Kidney (tissue), 14 donors: ENCODE data around the gene WNT9B. TPM values are rescaled to one million over a fixed set of nuclear protein-coding genes. Genes with fewer than 3 reads are reported as not detected.
A peak's percentile ranks its signal among the peaks of the same experiment; 100 is the strongest.

ENCODE experiments used
- DNase-seq, 5 donors: peaks; one replicate each; pipeline ENCODE4 v3.0.0-alpha.2; 2013 to 2020
- FAIRE-seq: peaks from 2 replicates; lab custom pipeline; 2012; peaks lifted over from hg19 to GRCh38; lab: Jason Lieb, UNC
- H3K27ac ChIP-seq, 2 donors: one replicate each; pipeline ENCODE4 v1.7.0; 2013; ENCODE audit warnings: low read depth in 2 of 2, low read length in 2 of 2, inconsistent platforms in 1 of 2
- H3K27me3 ChIP-seq: one replicate; pipeline ENCODE4 v1.7.1; 2013; ENCODE audit warnings: low read length, inconsistent platforms; ENCODE audit not compliant: control insufficient read depth, insufficient read depth
- H3K36me3 ChIP-seq, 3 donors: one replicate each; pipeline versions ENCODE4 v1.7.0 to v1.7.1; 2013; ENCODE audit warnings: low read length in 3 of 3, control low read depth in 1 of 3, inconsistent platforms in 1 of 3; ENCODE audit not compliant: insufficient read depth in 3 of 3, control insufficient read depth in 2 of 3
- H3K4me1 ChIP-seq, 3 donors: one replicate each; pipeline versions ENCODE4 v1.7.0 to v1.7.1; 2013; ENCODE audit warnings: low read length in 3 of 3, inconsistent platforms in 1 of 3, low read depth in 1 of 3; ENCODE audit not compliant: control insufficient read depth in 2 of 3, insufficient read depth in 2 of 3
- H3K4me3 ChIP-seq, 3 donors: one replicate each; pipeline versions ENCODE4 v1.7.0 to v1.8.1; 2013; ENCODE audit warnings: low read length in 3 of 3, control low read depth in 1 of 3, inconsistent platforms in 1 of 3
- H3K9ac ChIP-seq, 3 donors: one replicate each; pipeline versions ENCODE4 v1.7.0 to v1.7.1; 2013; ENCODE audit warnings: low read length in 3 of 3, control low read depth in 1 of 3, inconsistent platforms in 1 of 3
- H3K9me3 ChIP-seq, 3 donors: one replicate each; pipeline versions ENCODE4 v1.7.0 to v1.7.1; 2013; ENCODE audit warnings: low read length in 3 of 3, control low read depth in 1 of 3, inconsistent platforms in 1 of 3; ENCODE audit not compliant: control insufficient read depth in 2 of 3, insufficient read depth in 1 of 3
- CTCF ChIP-seq: IDR thresholded peaks from 3 replicates; pipeline ENCODE4 v1.5.1; 2012; ENCODE audit warnings: mild to moderate bottlenecking, moderate library complexity, borderline replicate concordance; ENCODE audit not compliant: insufficient read depth; ENCODE audit errors: extremely low read depth
- intact Hi-C: fragments of 100-400 bp; cut with DNase I; formaldehyde crosslinking; loops from one replicate; pipeline ENCODE4 v1.11.1; 2022
- polyA plus RNA-seq: library from polyadenylated mRNA; stranded (reverse); fragments of 350-450 nt; fragmentation: Illumina TruSeq; extraction: RNeasy Lipid Tissue Mini Kit (QIAGEN cat#74804); gene quantifications from one replicate; pipeline ENCODE4 v1.2.3, GENCODE V29; 2014; ENCODE audit warnings: low read depth, low replicate concordance; ENCODE audit not compliant: insufficient read depth
- total RNA-seq: library from RNA; stranded (reverse); fragmentation: NEBNext Ultra II Directional; extraction: Animal tissue kit (Norgen Biotek cat#: 25700); gene quantifications from one replicate; pipeline ENCODE4 v1.2.1, GENCODE V29; 2021
- donor health status: control.
- donor health status: control.
- donor health status: control.
- donor health status: control.
- donor health status: control.
- donor health status: DM: yes; HTN: yes; CAD: no.
- donor health status: Normal renal cell carcinoma (clear cell type).

WNT9B gene
- total and polyA plus RNA-seq, 2 donors from 2014 or later = 1.9 to 5.3 TPM

GRCh38 chr17:46847204-46848191, 3.9 kb upstream of the WNT9B start:
- FAIRE-seq = no peak
- intact Hi-C loops = loop anchor here (10.0 kb wide), 1 partner anchor 97 kb away; no protein-coding TSS in a partner anchor
- H3K27me3 ChIP-seq = peaks cover under 1% of the 10 kb centered on the region
- no peak overlapping the region for H3K27ac ChIP-seq
- no peak for TF ChIP-seq CTCF
- no peak overlapping the region for H3K4me3 ChIP-seq
- peak in 1 of 5 donors; percentile 43 for DNase-seq
- H3K36me3 ChIP-seq = no peaks in the 10 kb centered on the region
- no peak overlapping the region for H3K9ac ChIP-seq
- peaks cover 0 to 5% (median 0%) of the 10 kb centered on the region in 3 donors for H3K4me1 ChIP-seq
- peaks cover 0 to 9% (median 0%) of the 10 kb centered on the region in 3 donors for H3K9me3 ChIP-seq

GRCh38 chr17:46848534-46848933, 2.8 kb upstream of the WNT9B start:
- no peak for TF ChIP-seq CTCF
- H3K27me3 ChIP-seq = peaks cover 6% of the 10 kb centered on the region
- no peak for DNase-seq
- intact Hi-C loops = loop anchor here (10.0 kb wide), 1 partner anchor 96 kb away; no protein-coding TSS in a partner anchor
- H3K9ac ChIP-seq = no peak overlapping the region
- H3K27ac ChIP-seq = no peak overlapping the region
- no peak for FAIRE-seq
- peaks cover 0 to 5% (median 0%) of the 10 kb centered on the region in 3 donors for H3K4me1 ChIP-seq
- no peaks in the 10 kb centered on the region for H3K36me3 ChIP-seq
- no peaks in the 10 kb centered on the region for H3K9me3 ChIP-seq
- no peak overlapping the region for H3K4me3 ChIP-seq

GRCh38 chr17:46850688-46851028, 725 bp upstream of the WNT9B start:
- no peak overlapping the region for H3K9ac ChIP-seq
- no peaks in the 10 kb centered on the region for H3K9me3 ChIP-seq
- no peak overlapping the region for H3K27ac ChIP-seq
- intact Hi-C loops = no loop called here
- TF ChIP-seq CTCF = no peak
- peaks cover 9% of the 10 kb centered on the region for H3K27me3 ChIP-seq
- FAIRE-seq (no peak), DNase-seq (no peak)
- no peaks in the 10 kb centered on the region for H3K36me3 ChIP-seq
- peaks cover 0 to 5% (median 0%) of the 10 kb centered on the region in 3 donors for H3K4me1 ChIP-seq
- peak overlapping the region in 1 of 3 donors; percentile 51 for H3K4me3 ChIP-seq
